Measurements from ENCODE around the gene MYOCD.

DNA sequence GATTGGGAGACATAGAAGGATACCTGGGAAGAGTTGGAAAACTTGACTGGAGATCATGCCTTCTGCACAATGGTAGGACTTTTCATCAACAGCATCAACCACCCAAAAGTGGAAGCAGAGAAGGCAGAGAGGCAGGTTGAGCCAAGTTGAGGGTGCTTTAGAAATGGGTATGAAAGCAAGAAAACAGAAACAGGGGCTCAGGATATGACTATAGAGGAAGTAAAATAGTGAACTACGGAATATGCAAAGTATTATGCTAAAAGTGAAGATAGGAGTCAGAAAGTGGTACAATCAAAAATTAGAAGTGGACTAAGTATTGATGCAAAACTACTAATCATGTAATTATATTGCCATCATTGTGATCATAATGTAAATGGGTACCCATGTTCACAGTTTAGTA is 107.5 kb downstream of the MYOCD start:
- TF ChIP-seq POLR2A (IDR thresholded peaks at IDR 0.05): no peak
- TF ChIP-seq, protein P1, sequence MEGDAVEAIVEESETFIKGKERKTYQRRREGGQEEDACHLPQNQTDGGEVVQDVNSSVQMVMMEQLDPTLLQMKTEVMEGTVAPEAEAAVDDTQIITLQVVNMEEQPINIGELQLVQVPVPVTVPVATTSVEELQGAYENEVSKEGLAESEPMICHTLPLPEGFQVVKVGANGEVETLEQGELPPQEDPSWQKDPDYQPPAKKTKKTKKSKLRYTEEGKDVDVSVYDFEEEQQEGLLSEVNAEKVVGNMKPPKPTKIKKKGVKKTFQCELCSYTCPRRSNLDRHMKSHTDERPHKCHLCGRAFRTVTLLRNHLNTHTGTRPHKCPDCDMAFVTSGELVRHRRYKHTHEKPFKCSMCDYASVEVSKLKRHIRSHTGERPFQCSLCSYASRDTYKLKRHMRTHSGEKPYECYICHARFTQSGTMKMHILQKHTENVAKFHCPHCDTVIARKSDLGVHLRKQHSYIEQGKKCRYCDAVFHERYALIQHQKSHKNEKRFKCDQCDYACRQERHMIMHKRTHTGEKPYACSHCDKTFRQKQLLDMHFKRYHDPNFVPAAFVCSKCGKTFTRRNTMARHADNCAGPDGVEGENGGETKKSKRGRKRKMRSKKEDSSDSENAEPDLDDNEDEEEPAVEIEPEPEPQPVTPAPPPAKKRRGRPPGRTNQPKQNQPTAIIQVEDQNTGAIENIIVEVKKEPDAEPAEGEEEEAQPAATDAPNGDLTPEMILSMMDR (IDR thresholded peaks at IDR 0.05): no peak
- TF ChIP-seq EP300 (IDR thresholded peaks at IDR 0.05): no peak

All from tibial nerve (tissue), 4 donors.